GM23338 (cell line): ENCODE measurements around the gene HACD1. TPM values are rescaled to one million over a fixed set of nuclear protein-coding genes. Genes with fewer than 3 reads are reported as not detected.

Source experiments
- ATAC-seq: fragments of 200-7000 bp; cut with Tn5 transposase; 3 replicates; pipeline ENCODE4 v1.9.1; 2020
- DNase-seq: peaks from one replicate; pipeline ENCODE4 v3.0.0-alpha.2; 2015; ENCODE audit warnings: low spot score
- H2AFZ ChIP-seq: fragments of 200-600 bp; sonication (generic); 2 replicates; pipeline ENCODE4 v1.8.0; 2016; ENCODE audit warnings: antibody characterized with exemption, mild to moderate bottlenecking, moderate library complexity
- H3F3A ChIP-seq: fragments of 200-600 bp; sonication (generic); replicated peaks from 2 replicates; pipeline ENCODE4 v1.8.0; 2017; ENCODE audit warnings: antibody characterized with exemption, mixed run types, low read depth
- H3K27ac ChIP-seq: fragments of 200-600 bp; sonication (generic); 2 replicates; pipeline ENCODE4 v1.6.1; 2016; ENCODE audit warnings: low read depth
- H3K27me3 ChIP-seq: fragments of 200-600 bp; sonication (generic); 2 replicates; pipeline ENCODE4 v1.8.0; 2016; ENCODE audit warnings: mild to moderate bottlenecking, mixed run types, moderate library complexity; ENCODE audit not compliant: insufficient read depth
- H3K36me3 ChIP-seq: fragments of 200-600 bp; sonication (generic); 2 replicates; pipeline ENCODE4 v1.8.0; 2016; ENCODE audit warnings: mild to moderate bottlenecking; ENCODE audit not compliant: insufficient read depth
- H3K4me1 ChIP-seq: fragments of 200-600 bp; sonication (generic); 2 replicates; pipeline ENCODE4 v1.8.0; 2016; ENCODE audit warnings: mild to moderate bottlenecking, moderate library complexity; ENCODE audit not compliant: insufficient read depth
- H3K4me2 ChIP-seq: fragments of 200-600 bp; sonication (generic); 2 replicates; pipeline ENCODE4 v1.7.1; 2017; ENCODE audit warnings: mixed run types
- H3K4me3 ChIP-seq: fragments of 200-600 bp; sonication (generic); 2 replicates; pipeline ENCODE4 v1.6.1; 2016; ENCODE audit warnings: mixed run types
- H3K79me2 ChIP-seq: fragments of 200-600 bp; sonication (generic); replicated peaks from 2 replicates; pipeline ENCODE4 v1.8.0; 2017; ENCODE audit warnings: mild to moderate bottlenecking; ENCODE audit not compliant: insufficient read depth
- H3K9me2 ChIP-seq: fragments of 200-600 bp; sonication (generic); 2 replicates; pipeline ENCODE4 v1.8.0; 2017; ENCODE audit not compliant: insufficient read depth
- H4K20me1 ChIP-seq: fragments of 200-600 bp; sonication (generic); replicated peaks from 2 replicates; pipeline ENCODE4 v1.8.0; 2017; ENCODE audit warnings: mild to moderate bottlenecking; ENCODE audit not compliant: insufficient read depth
- H3K27ac Mint-ChIP-seq: 2 replicates; pipeline ENCODE4 v1.8.0; 2020; ENCODE audit warnings: inconsistent platforms, mild to moderate bottlenecking, moderate library complexity, mixed read lengths
- H3K27me3 Mint-ChIP-seq: 3 replicates; pipeline ENCODE4 v1.8.0; 2022; ENCODE audit warnings: low read depth, mild to moderate bottlenecking, moderate library complexity, mixed read lengths, inconsistent platforms; ENCODE audit not compliant: insufficient read depth, poor library complexity
- H3K36me3 Mint-ChIP-seq: 3 replicates; pipeline ENCODE4 v1.8.0; 2021; ENCODE audit warnings: low read depth, mild to moderate bottlenecking, inconsistent platforms, moderate library complexity, mixed read lengths
- H3K4me1 Mint-ChIP-seq: 3 replicates; pipeline ENCODE4 v1.8.0; 2020; ENCODE audit warnings: mild to moderate bottlenecking, inconsistent platforms, mixed read lengths
- H3K4me3 Mint-ChIP-seq: 3 replicates; pipeline ENCODE4 v1.8.0; 2021; ENCODE audit warnings: moderate library complexity, mild to moderate bottlenecking, inconsistent platforms, mixed read lengths
- H3K9me3 Mint-ChIP-seq: 3 replicates; pipeline ENCODE4 v1.8.0; 2020; ENCODE audit warnings: moderate library complexity, mild to moderate bottlenecking, inconsistent platforms, mixed read lengths
- CREB1 ChIP-seq: fragments of 250-450 bp; sonication (Bioruptor Pico); IDR thresholded peaks from 2 replicates; pipeline ENCODE4 v1.5.0; 2020; ENCODE audit warnings: low read depth, mild to moderate bottlenecking, moderate library complexity
- CTCF ChIP-seq, 2 experiments: fragments of 200-600 bp in 1 of 2; sonication (generic) in 1 of 2; conservative IDR thresholded peaks; 2 replicates each; pipeline versions ENCODE4 v1.5.1 to v1.6.1; 2016 to 2017; ENCODE audit warnings: antibody characterized with exemption in 2 of 2, low read depth in 2 of 2, mild to moderate bottlenecking in 2 of 2, moderate library complexity in 1 of 2
- EZH2 ChIP-seq: fragments of 200-600 bp; sonication (generic); IDR thresholded peaks from one replicate; pipeline ENCODE4 v1.8.0; 2017; ENCODE audit warnings: antibody characterized with exemption, mild to moderate bottlenecking, low read depth; ENCODE audit not compliant: unreplicated experiment
- EZH2phosphoT487 ChIP-seq: fragments of 200-600 bp; sonication (generic); IDR thresholded peaks from one replicate; pipeline ENCODE4 v1.8.1; 2018; ENCODE audit warnings: antibody characterized with exemption; ENCODE audit not compliant: unreplicated experiment
- JUNB ChIP-seq: IDR thresholded peaks from one replicate; pipeline ENCODE4 v1.6.1; 2016; ENCODE audit warnings: antibody characterized with exemption; ENCODE audit not compliant: unreplicated experiment
- NANOG ChIP-seq: IDR thresholded peaks from 2 replicates; pipeline ENCODE4 v1.6.1; 2016; ENCODE audit warnings: antibody characterized with exemption, borderline replicate concordance
- POLR2AphosphoS5 ChIP-seq: IDR thresholded peaks from 2 replicates; pipeline ENCODE4 v1.6.1; 2016; ENCODE audit warnings: antibody characterized with exemption, low read depth
- REST ChIP-seq: IDR thresholded peaks from one replicate; pipeline ENCODE4 v1.6.1; 2018; ENCODE audit warnings: antibody characterized with exemption; ENCODE audit not compliant: unreplicated experiment
- ZNF114 ChIP-seq: fragments of 250-450 bp; sonication (Bioruptor Pico); IDR thresholded peaks from 2 replicates; pipeline ENCODE4 v1.5.0; 2020; ENCODE audit warnings: mild to moderate bottlenecking, moderate library complexity
- ZNF331 ChIP-seq: fragments of 250-450 bp; sonication (Bioruptor Pico); IDR thresholded peaks from 2 replicates; pipeline ENCODE4 v1.5.0; 2020; ENCODE audit warnings: low read depth, mild to moderate bottlenecking, moderate library complexity
- polyA plus RNA-seq: library from polyadenylated mRNA; unstranded; fragments of >200 nt; fragmentation: Nextera tagmentation; extraction: Ambion mirVana; gene quantifications from 2 replicates; pipeline ENCODE4 v1.2.1, GENCODE V29; 2016
- total RNA-seq: library from RNA; depleted of rRNA; stranded (reverse); fragments of >200 nt; shearing (Covaris generic); gene quantifications from 2 replicates; pipeline ENCODE4 v1.2.3, GENCODE V29; 2014

The HACD1 gene
- total and polyA plus RNA-seq, 2 experiments from 2014 or later = 32.2 to 66.2 TPM

GRCh38 chr10:17657103-17657500 is 39.9 kb upstream of the HACD1 start:
- Histone ChIP-seq H3K79me2 (peaks cover 100% of the 10 kb centered on the region), H3K4me3 (no peak overlapping the region), H3K36me3 (peaks cover 6% of the 10 kb centered on the region; the same call in 1 of the 2 replicates), H3K4me2 (no peak overlapping the region), H2AFZ (no peak overlapping the region), H3F3A (no peaks in the 10 kb centered on the region), H3K27me3 (no peaks in the 10 kb centered on the region), H3K9me2 (no peaks in the 10 kb centered on the region), H3K4me1 (peaks cover 32% of the 10 kb centered on the region), H3K27ac (no peak overlapping the region), H4K20me1 (no peaks in the 10 kb centered on the region)
- Mint-ChIP-seq H3K27me3 (no peaks in the 10 kb centered on the region), H3K36me3 (peaks cover 61% of the 10 kb centered on the region), H3K4me1 (peaks cover 15% of the 10 kb centered on the region; the same call in 2 of the 3 replicates), H3K9me3 (peaks cover 36% of the 10 kb centered on the region), H3K4me3 (no peak overlapping the region), H3K27ac (peak overlapping the region; percentile 84)
- ATAC-seq (no peak), DNase-seq (no peak)
- TF ChIP-seq NANOG = no peak
- TF ChIP-seq ZNF114 (CRISPR knock-in tag) = no peak
- TF ChIP-seq EZH2phosphoT487 = no peak
- TF ChIP-seq CREB1 (CRISPR knock-in tag) = no peak
- no peak for TF ChIP-seq JUNB
- TF ChIP-seq EZH2 = no peak
- no peak for TF ChIP-seq CTCF (conservative IDR thresholded peaks at IDR 0.05; ENCODE audit: low read depth in 2 of 2)
- TF ChIP-seq POLR2AphosphoS5 = no peak
- TF ChIP-seq ZNF331 (CRISPR knock-in tag) = no peak
- no peak for TF ChIP-seq REST

GRCh38 chr10:17655567-17656146 is 38.5 kb upstream of the HACD1 start:
- Histone ChIP-seq H3K27ac (no peak overlapping the region), H3K27me3 (no peaks in the 10 kb centered on the region), H3K9me2 (no peaks in the 10 kb centered on the region), H3K4me3 (no peak overlapping the region), H2AFZ (no peak overlapping the region), H3K79me2 (peaks cover 98% of the 10 kb centered on the region), H3K4me2 (no peak overlapping the region), H4K20me1 (no peaks in the 10 kb centered on the region), H3K4me1 (peaks cover 43% of the 10 kb centered on the region), H3K36me3 (peaks cover 6% of the 10 kb centered on the region; the same call in 1 of the 2 replicates), H3F3A (no peaks in the 10 kb centered on the region)
- H3K4me3 Mint-ChIP-seq = no peak overlapping the region
- H3K4me1 Mint-ChIP-seq = peaks cover 24% of the 10 kb centered on the region
- H3K9me3 Mint-ChIP-seq = peaks cover 36% of the 10 kb centered on the region
- H3K27me3 Mint-ChIP-seq = no peaks in the 10 kb centered on the region
- peaks cover 61% of the 10 kb centered on the region for H3K36me3 Mint-ChIP-seq
- no peak overlapping the region for H3K27ac Mint-ChIP-seq
- DNase-seq (no peak), ATAC-seq (no peak)
- no peak for TF ChIP-seq CREB1 (CRISPR knock-in tag)
- no peak for TF ChIP-seq ZNF114 (CRISPR knock-in tag)
- no peak for TF ChIP-seq REST
- no peak for TF ChIP-seq POLR2AphosphoS5
